HEK293T (cell line): ENCODE results near the gene PSPC1.
"Not testable (repeated sequence)": the region's sequence is repeated elsewhere in the genome, so short reads cannot be mapped to it uniquely, and the experiment has no call there.

Source experiments
- CTCF ChIA-PET: fragments of 350-600 bp; formaldehyde crosslinking; extraction: SDS; loops from one replicate; lab custom pipeline; 2021; ENCODE audit warnings: antibody characterized with exemption, inconsistent platforms; lab: Yijun Ruan, JAX
- POLR2A ChIA-PET: fragments of 350-600 bp; formaldehyde crosslinking; extraction: SDS; loops from one replicate; lab custom pipeline; 2020; ENCODE audit warnings: antibody characterized with exemption, inconsistent platforms; lab: Yijun Ruan, JAX
- DNase-seq: peaks from one replicate; pipeline ENCODE4 v3.0.0; 2012; ENCODE audit warnings: mixed read lengths; ENCODE audit errors: extremely low spot score
- ARNT ChIP-seq: fragments of 450-650 bp; IDR thresholded peaks from 2 replicates; pipeline ENCODE4 v1.6.1; 2017; ENCODE audit warnings: mild to moderate bottlenecking
- BHLHE40 ChIP-seq: fragments of 450-650 bp; IDR thresholded peaks from 2 replicates; pipeline ENCODE4 v1.6.1; 2016; ENCODE audit warnings: mild to moderate bottlenecking, moderate library complexity, borderline replicate concordance
- CTBP1 ChIP-seq: fragments of 450-650 bp; IDR thresholded peaks from 2 replicates; pipeline ENCODE4 v1.6.1; 2016; ENCODE audit warnings: borderline replicate concordance
- ELF4 ChIP-seq: fragments of 450-650 bp; IDR thresholded peaks from 2 replicates; pipeline ENCODE4 v1.6.1; 2017; ENCODE audit warnings: antibody characterized with exemption
- FOXA1 ChIP-seq: fragments of 450-650 bp; IDR thresholded peaks from 2 replicates; pipeline ENCODE4 v1.6.1; 2016; ENCODE audit warnings: mild to moderate bottlenecking
- FOXK2 ChIP-seq: fragments of 450-650 bp; IDR thresholded peaks from 2 replicates; pipeline ENCODE4 v1.6.1; 2016; ENCODE audit warnings: mild to moderate bottlenecking
- FOXM1 ChIP-seq: fragments of 450-650 bp; IDR thresholded peaks from 2 replicates; pipeline ENCODE4 v1.6.1; 2017; ENCODE audit warnings: mild to moderate bottlenecking, borderline replicate concordance
- HDGF ChIP-seq: fragments of 450-650 bp; IDR thresholded peaks from 2 replicates; pipeline ENCODE4 v1.6.1; 2017; ENCODE audit warnings: antibody characterized with exemption, borderline replicate concordance
- L3MBTL2 ChIP-seq: fragments of 450-650 bp; conservative IDR thresholded peaks from 2 replicates; pipeline ENCODE4 v1.6.1; 2016; ENCODE audit warnings: mild to moderate bottlenecking
- LEF1 ChIP-seq: fragments of 450-650 bp; IDR thresholded peaks from 2 replicates; pipeline ENCODE4 v1.6.1; 2017; ENCODE audit warnings: mild to moderate bottlenecking, borderline replicate concordance
- NFRKB ChIP-seq: fragments of 450-650 bp; IDR thresholded peaks from 2 replicates; pipeline ENCODE4 v1.6.1; 2016; ENCODE audit warnings: mild to moderate bottlenecking, moderate library complexity
- PKNOX1 ChIP-seq: fragments of 450-650 bp; IDR thresholded peaks from 2 replicates; pipeline ENCODE4 v1.6.1; 2016
- SP1 ChIP-seq: fragments of 450-650 bp; IDR thresholded peaks from 2 replicates; pipeline ENCODE4 v1.6.1; 2017
- SUZ12 ChIP-seq: fragments of 450-650 bp; IDR thresholded peaks from 2 replicates; pipeline ENCODE4 v1.6.1; 2016; ENCODE audit warnings: mild to moderate bottlenecking
- TARDBP ChIP-seq: fragments of 450-650 bp; IDR thresholded peaks from 2 replicates; pipeline ENCODE4 v1.6.1; 2016
- ZNF384 ChIP-seq: fragments of 450-650 bp; IDR thresholded peaks from 2 replicates; pipeline ENCODE4 v1.6.1; 2016

PSPC1 gene

DNA sequence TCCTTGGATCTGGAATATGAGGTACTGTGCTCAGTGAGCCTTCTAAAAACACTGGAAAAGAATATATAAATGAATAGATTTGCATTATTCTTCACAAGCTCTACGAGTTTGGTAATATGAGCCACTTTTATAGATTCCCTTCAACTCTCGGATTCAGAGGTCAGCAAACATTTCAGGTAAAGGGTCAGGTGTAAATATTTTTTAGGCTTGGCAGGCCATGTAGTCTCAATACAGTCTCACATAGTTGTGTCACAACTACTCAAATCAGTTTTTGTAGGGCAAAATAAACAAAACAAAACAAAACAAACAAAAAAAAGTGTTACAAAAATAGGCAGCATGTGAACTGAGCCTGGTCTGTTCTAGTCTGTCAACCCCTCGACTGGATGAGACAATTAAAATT, 57.4 kb downstream of the PSPC1 start:
- DNase-seq = no peak
- POLR2A ChIA-PET = no interaction called here
- CTCF ChIA-PET = no interaction called here
- TF ChIP-seq TARDBP (no peak), CTBP1 (no peak), ARNT (no peak), LEF1 (no peak), ELF4 (no peak), NFRKB (no peak)

- ChIA-PET CTCF (no interaction called here), POLR2A (no interaction called here)
- no peak for TF ChIP-seq BHLHE40
- no peak for TF ChIP-seq CTBP1
- TF ChIP-seq L3MBTL2 = no peak
- TF ChIP-seq ARNT = no peak
- no peak for TF ChIP-seq LEF1
- TF ChIP-seq FOXM1 = no peak
- no peak for TF ChIP-seq TARDBP
- no peak for TF ChIP-seq SP1
- TF ChIP-seq NFRKB = no peak
- no peak for TF ChIP-seq ZNF384
- TF ChIP-seq ELF4 = no peak
- no peak for DNase-seq
These were observed 62.7 kb downstream of the PSPC1 start for GRCh38 chr13:19720039-19720438.

DNA sequence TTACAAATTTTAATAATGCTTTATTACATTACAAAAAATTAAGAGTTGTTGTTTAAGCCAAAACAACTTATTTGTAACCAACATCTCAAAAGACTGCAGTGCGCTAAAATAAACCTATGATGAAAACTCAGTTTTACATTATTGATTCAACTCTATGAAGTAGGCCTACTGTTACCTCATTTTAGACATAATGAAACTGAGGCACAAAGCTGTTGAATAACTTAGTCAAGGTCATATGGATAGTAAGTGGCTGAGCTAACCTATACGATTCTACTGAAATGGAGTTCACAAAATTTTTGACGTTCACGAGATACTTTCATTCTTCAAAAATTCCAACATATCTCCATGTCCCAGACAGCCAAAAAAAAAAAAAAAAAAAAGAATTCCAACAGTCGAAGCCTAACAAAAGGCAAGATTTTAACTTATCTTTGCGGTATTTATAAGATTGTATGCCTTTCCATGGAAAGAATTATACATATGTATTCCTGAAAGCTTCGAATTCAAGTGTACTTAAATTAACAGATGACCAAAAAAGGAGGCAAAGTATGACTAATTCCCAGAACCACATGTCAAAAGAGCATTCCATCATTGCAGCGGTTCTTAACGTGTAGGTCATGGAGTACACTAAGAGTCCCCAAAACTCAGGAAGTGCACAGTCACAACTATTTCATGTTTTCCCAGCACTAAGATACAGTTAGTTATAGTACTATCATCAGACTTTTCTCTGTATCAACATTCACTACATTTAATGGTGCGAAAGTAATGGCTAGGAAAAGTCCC, 69.4 kb downstream of the PSPC1 start:
- POLR2A ChIA-PET = no interaction called here
- CTCF ChIA-PET = no interaction called here
- DNase-seq = no peak
- TF ChIP-seq ELF4 (no peak), FOXK2 (no peak), TARDBP (no peak), SUZ12 (no peak), L3MBTL2 (no peak), PKNOX1 (no peak)

GRCh38 chr13:19709782-19710181, 73.0 kb downstream of the PSPC1 start:
- CTCF ChIA-PET = interaction anchor here (0.6 kb wide), 1 partner anchor 556 kb away, joined by 3 read pairs; no protein-coding TSS in a partner anchor
- POLR2A ChIA-PET, DNase-seq: not testable (repeated sequence)

GRCh38 chr13:19709039-19709438, 73.7 kb downstream of the PSPC1 start:
- POLR2A ChIA-PET, DNase-seq, CTCF ChIA-PET: not testable (repeated sequence)

DNA sequence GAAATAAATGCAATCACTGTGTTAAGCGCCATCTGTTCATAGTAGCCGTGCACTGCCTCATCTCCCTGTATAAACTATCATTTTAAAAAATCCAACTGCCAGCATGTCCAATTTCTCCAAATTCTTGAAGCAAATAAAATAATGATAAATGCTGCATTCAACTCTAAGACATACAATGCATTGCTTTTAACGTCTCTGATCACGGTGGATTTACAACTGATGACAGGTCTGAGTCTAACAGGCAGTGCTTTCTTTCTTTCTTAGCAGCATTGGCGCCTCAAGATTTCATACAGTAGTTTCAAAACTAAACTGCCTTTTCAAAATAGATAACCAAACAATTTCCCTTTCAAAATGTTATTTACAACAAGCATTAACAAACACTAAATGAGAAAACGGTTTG, 78.5 kb downstream of the PSPC1 start:
- CTCF ChIA-PET, DNase-seq, POLR2A ChIA-PET: not testable (repeated sequence)

- CTCF ChIA-PET, DNase-seq: not testable (repeated sequence)
- POLR2A ChIA-PET = interaction anchor here (0.7 kb wide), 1 partner anchor 10 kb away, joined by 3 read pairs; no protein-coding TSS in a partner anchor
These were observed 81.1 kb downstream of the PSPC1 start for GRCh38 chr13:19701619-19702018.

DNA sequence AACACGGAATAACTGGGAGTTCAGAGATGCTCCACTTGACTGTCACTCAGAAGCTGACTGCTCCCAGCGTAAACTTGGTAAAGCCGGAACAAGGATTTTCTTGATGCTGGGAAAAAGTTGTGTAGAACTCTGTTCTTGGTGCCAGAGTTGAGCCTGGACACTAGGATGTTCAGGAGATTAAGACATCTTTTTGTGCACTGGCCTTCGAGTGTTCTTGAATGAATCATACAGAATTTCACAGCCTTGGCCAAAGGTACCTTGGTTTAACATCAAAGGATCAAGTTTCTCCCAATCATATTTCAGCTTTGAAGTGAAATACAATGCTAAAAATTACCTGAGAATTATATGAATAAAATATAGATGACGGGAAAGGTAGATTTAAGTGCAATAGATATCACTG, 81.8 kb downstream of the PSPC1 start:
- DNase-seq, POLR2A ChIA-PET, CTCF ChIA-PET: not testable (repeated sequence)

GRCh38 chr13:19695829-19696228, 86.9 kb downstream of the PSPC1 start:
- CTCF ChIA-PET = no interaction called here
- POLR2A ChIA-PET = no interaction called here
- TF ChIP-seq HDGF (no peak), SP1 (no peak), FOXM1 (no peak), CTBP1 (no peak), ARNT (no peak), FOXK2 (no peak), ELF4 (no peak), LEF1 (no peak), ZNF384 (no peak), TARDBP (no peak), BHLHE40 (no peak), L3MBTL2 (no peak), SUZ12 (no peak), FOXA1 (no peak), PKNOX1 (no peak), NFRKB (no peak)
- no peak for DNase-seq
